ENCODE measurements around the gene LVRN.

- TF ChIP-seq, protein P1, sequence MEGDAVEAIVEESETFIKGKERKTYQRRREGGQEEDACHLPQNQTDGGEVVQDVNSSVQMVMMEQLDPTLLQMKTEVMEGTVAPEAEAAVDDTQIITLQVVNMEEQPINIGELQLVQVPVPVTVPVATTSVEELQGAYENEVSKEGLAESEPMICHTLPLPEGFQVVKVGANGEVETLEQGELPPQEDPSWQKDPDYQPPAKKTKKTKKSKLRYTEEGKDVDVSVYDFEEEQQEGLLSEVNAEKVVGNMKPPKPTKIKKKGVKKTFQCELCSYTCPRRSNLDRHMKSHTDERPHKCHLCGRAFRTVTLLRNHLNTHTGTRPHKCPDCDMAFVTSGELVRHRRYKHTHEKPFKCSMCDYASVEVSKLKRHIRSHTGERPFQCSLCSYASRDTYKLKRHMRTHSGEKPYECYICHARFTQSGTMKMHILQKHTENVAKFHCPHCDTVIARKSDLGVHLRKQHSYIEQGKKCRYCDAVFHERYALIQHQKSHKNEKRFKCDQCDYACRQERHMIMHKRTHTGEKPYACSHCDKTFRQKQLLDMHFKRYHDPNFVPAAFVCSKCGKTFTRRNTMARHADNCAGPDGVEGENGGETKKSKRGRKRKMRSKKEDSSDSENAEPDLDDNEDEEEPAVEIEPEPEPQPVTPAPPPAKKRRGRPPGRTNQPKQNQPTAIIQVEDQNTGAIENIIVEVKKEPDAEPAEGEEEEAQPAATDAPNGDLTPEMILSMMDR (conservative IDR thresholded peaks at IDR 0.05; ENCODE audit: low read depth, low read length), result no peak
- no peak for TF ChIP-seq EZH2 (IDR thresholded peaks at IDR 0.05; ENCODE audit: low read length, unreplicated experiment)
Observed at GRCh38 chr5:116023619-116024018, 61.3 kb downstream of the LVRN start.
